ENCODE measurements around the gene RCOR2.
A peak's percentile ranks its signal among the peaks of the same experiment; 100 is the strongest.

RCOR2 gene

DNA sequence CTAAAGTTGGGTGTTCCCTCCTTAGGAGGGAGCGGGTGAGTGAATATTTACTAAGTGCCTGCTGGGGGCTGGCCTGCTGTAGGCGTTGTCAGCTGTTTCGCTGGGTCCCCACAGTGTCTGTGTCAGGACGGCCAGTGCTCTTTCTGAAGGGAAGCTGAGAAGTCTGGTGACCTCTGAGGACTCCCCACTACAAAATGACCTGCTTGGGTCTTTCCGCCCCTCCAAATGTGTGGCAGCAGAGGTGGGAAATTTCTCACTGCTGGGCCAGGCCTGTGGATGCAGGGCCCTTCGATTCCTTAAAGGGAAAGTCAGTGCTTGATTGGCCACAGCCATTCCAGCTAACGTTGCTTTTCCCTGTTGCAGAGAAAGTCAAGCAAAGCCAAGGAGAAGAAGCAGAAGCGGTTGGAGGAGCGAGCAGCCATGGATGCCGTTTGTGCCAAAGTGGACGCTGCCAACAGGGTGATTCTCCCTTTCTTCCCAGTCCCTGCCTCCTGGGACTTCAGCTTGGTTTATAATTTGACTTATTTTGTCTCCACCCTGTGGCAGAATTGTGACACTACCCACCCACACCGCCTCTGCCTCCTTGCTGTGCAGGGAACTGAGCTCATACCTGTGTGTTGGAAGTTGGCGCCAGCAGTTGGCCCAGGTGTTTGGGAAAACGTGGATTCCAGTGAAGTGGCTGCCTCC, 28.7 kb upstream of the RCOR2 start:
- TF ChIP-seq ZFX (IDR thresholded peaks at IDR 0.05; ENCODE audit: borderline replicate concordance) = no peak
- TF ChIP-seq, protein P1, sequence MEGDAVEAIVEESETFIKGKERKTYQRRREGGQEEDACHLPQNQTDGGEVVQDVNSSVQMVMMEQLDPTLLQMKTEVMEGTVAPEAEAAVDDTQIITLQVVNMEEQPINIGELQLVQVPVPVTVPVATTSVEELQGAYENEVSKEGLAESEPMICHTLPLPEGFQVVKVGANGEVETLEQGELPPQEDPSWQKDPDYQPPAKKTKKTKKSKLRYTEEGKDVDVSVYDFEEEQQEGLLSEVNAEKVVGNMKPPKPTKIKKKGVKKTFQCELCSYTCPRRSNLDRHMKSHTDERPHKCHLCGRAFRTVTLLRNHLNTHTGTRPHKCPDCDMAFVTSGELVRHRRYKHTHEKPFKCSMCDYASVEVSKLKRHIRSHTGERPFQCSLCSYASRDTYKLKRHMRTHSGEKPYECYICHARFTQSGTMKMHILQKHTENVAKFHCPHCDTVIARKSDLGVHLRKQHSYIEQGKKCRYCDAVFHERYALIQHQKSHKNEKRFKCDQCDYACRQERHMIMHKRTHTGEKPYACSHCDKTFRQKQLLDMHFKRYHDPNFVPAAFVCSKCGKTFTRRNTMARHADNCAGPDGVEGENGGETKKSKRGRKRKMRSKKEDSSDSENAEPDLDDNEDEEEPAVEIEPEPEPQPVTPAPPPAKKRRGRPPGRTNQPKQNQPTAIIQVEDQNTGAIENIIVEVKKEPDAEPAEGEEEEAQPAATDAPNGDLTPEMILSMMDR (IDR thresholded peaks at IDR 0.05) = peak; percentile 74
- 0 out of 2 replicates have a peak overlapping the region, but pooled peaks have one; percentile 20 for H3K27ac ChIP-seq

DNA sequence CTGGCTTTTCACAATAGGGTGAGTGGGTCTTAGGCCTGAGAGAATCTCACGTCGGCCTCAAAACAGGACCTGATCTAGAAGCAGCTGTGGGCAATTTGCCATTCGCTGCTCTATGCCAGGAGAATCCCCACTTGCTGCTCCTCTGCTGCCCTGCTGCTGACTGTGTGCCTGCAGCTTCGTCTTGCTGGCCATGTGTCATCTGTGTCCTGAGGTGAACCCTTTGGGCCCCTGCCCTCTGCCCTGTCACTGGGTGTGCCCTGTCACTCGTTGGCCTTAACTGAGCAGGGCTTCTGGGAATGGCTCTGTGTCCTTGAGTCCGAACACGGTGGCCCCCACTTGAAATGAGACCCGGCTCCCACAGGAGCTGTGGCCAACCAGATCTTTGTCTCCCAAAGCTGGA, 28.0 kb upstream of the RCOR2 start:
- TF ChIP-seq, protein P1 (IDR thresholded peaks at IDR 0.05) = no peak
- TF ChIP-seq ZFX (IDR thresholded peaks at IDR 0.05; ENCODE audit: borderline replicate concordance) = no peak
- 0 out of 2 replicates have a peak overlapping the region, but pooled peaks have one; percentile 20 for H3K27ac ChIP-seq

DNA sequence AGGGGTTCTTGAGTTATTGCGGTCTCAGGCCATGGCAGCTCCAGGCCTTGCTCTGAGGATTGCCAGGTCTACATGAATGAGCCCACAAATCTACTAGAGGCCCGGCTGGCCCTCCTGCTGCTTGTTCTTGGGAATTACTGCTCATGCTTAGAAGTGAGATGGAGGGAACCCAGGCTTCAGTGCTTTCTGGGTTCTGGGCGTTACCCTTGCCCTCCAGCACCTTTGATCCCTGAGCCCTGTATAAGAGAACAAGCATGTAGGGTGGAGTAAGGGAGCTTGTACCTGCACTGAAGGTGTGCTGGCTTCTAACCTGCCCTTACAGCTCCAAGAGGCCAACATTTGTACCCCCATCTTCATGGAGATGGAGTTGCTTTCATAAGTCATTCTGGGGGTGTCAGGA, 25.8 kb upstream of the RCOR2 start:
- no peak overlapping the region for H3K27ac ChIP-seq
- no peak for TF ChIP-seq ZFX (IDR thresholded peaks at IDR 0.05; ENCODE audit: borderline replicate concordance)
- TF ChIP-seq, protein P1 (IDR thresholded peaks at IDR 0.05) = no peak

DNA sequence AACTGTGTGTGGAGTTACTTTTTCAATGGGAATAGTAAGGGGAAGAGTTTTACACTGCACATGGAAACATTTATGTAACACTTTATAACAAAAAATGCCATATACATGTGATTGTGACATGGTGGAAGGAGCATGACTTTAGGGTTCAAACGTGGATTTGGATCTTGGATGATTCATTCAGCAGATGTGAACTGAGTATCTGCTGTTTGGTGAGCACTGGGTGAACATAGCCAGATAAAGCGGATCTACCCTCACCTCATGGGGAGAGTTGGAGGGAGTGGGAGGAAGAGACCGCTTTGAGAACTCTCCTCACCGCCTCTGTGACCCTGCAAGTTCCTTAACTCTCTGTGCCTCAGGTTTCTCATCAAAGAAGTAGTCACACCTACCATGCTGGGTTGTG, 24.9 kb upstream of the RCOR2 start:
- no peak overlapping the region for H3K27ac ChIP-seq
- TF ChIP-seq, protein P1 (IDR thresholded peaks at IDR 0.05) = no peak
- no peak for TF ChIP-seq ZFX (IDR thresholded peaks at IDR 0.05; ENCODE audit: borderline replicate concordance)

DNA sequence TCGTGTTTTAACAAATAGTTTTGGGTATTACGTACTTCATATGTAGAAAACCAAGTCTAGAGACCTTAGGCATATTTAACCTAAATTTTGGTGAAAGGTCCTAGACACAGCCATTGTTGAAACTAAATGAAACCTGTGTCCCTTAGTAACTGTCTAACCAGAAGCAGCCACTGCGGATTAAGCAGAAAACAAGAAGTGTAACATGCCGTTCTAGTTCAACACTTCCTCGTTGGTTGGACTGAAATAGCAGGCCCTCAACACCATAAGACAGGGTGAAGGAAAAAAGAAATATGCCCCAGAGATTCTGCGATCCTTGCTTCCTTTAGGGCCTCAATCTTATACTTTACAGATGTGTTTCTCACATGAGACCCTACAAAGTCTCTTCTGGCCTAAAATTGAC, 23.8 kb upstream of the RCOR2 start:
- no peak overlapping the region for H3K27ac ChIP-seq
- TF ChIP-seq, protein P1 (IDR thresholded peaks at IDR 0.05) = no peak
- no peak for TF ChIP-seq ZFX (IDR thresholded peaks at IDR 0.05; ENCODE audit: borderline replicate concordance)

DNA sequence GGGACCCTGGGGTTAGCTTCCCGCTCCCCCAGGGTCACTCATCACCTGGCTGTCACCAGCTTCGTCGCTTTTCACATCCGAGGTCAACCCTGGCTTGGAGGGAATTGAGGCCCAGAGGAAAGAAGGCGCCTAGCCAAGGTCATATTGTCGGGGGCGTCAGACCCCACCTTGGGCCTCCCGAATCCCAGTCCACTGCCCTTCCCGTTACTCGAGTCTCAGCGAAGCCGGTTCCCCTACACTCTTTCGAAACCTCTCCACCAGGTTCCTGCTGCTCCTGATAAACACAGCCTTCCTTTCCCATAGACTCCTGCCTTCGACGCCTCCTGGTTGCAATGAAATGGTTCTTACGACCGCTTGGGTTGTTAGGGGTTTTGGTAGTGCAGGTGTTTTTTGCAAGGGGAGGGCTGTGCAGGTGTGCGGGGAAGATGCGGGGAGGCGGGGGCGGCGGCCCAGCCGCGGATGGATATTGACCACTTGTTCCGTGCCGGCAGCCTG, 22.5 kb upstream of the RCOR2 start:
- TF ChIP-seq ZFX (IDR thresholded peaks at IDR 0.05; ENCODE audit: borderline replicate concordance) = no peak
- TF ChIP-seq, protein P1 (IDR thresholded peaks at IDR 0.05) = no peak
- peak overlapping the region; percentile 91 for H3K27ac ChIP-seq
